Epithelial cell of proximal tubule (primary cell): ENCODE measurements around the gene THRB. TPM values are rescaled to one million over a fixed set of nuclear protein-coding genes. Genes with fewer than 3 reads are reported as not detected.

ENCODE experiments used
- DNase-seq: peaks from one replicate; pipeline ENCODE4 v3.0.0-alpha.2; 2011; ENCODE audit warnings: low read depth
- H3K4me3 ChIP-seq: 2 replicates; pipeline ENCODE4 v1.5.1; 2011; ENCODE audit warnings: low read depth, mild to moderate bottlenecking, low read length
- CTCF ChIP-seq: conservative IDR thresholded peaks from 2 replicates; pipeline ENCODE4 v1.5.1; 2012; ENCODE audit warnings: low read depth, mild to moderate bottlenecking, low read length
- total RNA-seq: library from RNA; depleted of rRNA; stranded (reverse); fragments of >200 nt; gene quantifications from 2 replicates; pipeline ENCODE4 v1.2.3, GENCODE V29; 2015

Gene THRB
- total RNA-seq, 1 donor from 2014 or later, result 2.1 TPM

GRCh38 chr3:24158761-24159454, 335.7 kb downstream of the THRB start:
- no peak overlapping the region for H3K4me3 ChIP-seq
- no peak for TF ChIP-seq CTCF
- DNase-seq, result no peak

- no peak overlapping the region for H3K4me3 ChIP-seq
- DNase-seq, result no peak
- no peak for TF ChIP-seq CTCF
These were observed 337.5 kb downstream of the THRB start for GRCh38 chr3:24157106-24157505.

GRCh38 chr3:24156466-24156865, 338.2 kb downstream of the THRB start:
- no peak overlapping the region for H3K4me3 ChIP-seq
- no peak for DNase-seq
- TF ChIP-seq CTCF, result no peak

- no peak overlapping the region for H3K4me3 ChIP-seq
- DNase-seq, result no peak
- no peak for TF ChIP-seq CTCF
These were observed 339.4 kb downstream of the THRB start for GRCh38 chr3:24155276-24155675.

GRCh38 chr3:24154781-24155180, 339.9 kb downstream of the THRB start:
- TF ChIP-seq CTCF, result no peak
- no peak overlapping the region for H3K4me3 ChIP-seq
- no peak for DNase-seq

GRCh38 chr3:24154013-24154695, 340.5 kb downstream of the THRB start:
- no peak for TF ChIP-seq CTCF
- H3K4me3 ChIP-seq, result no peak overlapping the region
- DNase-seq, result no peak

GRCh38 chr3:24151594-24151993, 343.1 kb downstream of the THRB start:
- no peak for DNase-seq
- no peak for TF ChIP-seq CTCF
- no peak overlapping the region for H3K4me3 ChIP-seq
